A549 (cell line): ENCODE data around the gene SLC25A13.

Source experiments
- CEBPB ChIP-seq, 2 experiments: fragments of >200 bp in 1 of 2; sonication (Bioruptor Twin) in 1 of 2; formaldehyde crosslinking in 1 of 2; IDR thresholded peaks; 2 replicates each; pipeline ENCODE4 v1.6.1; 2012 to 2016
- CHD2 ChIP-seq: fragments of 150-350 bp; IDR thresholded peaks from 2 replicates; pipeline ENCODE4 v1.6.1; 2014; ENCODE audit warnings: low read length; ENCODE audit not compliant: partially characterized antibody
- CHD4 ChIP-seq: fragments of 200-600 bp; sonication (generic); IDR thresholded peaks from 2 replicates; pipeline ENCODE4 v1.6.1; 2016; ENCODE audit warnings: antibody characterized with exemption, mild to moderate bottlenecking, borderline replicate concordance
- CTCF ChIP-seq: fragments of >200 bp; sonication (Bioruptor Twin); formaldehyde crosslinking; IDR thresholded peaks from 3 replicates; pipeline ENCODE4 v1.5.1; 2016
- HOXA7 ChIP-seq: fragments of 250-450 bp; sonication (Bioruptor Pico); IDR thresholded peaks from 2 replicates; pipeline ENCODE4 v1.5.0; 2020; ENCODE audit warnings: mild to moderate bottlenecking, moderate library complexity
- KDM1A ChIP-seq: fragments of 200-600 bp; sonication (generic); IDR thresholded peaks from 2 replicates; pipeline ENCODE4 v1.6.1; 2016; ENCODE audit warnings: low read depth, mild to moderate bottlenecking
- MAX ChIP-seq: IDR thresholded peaks from 2 replicates; pipeline ENCODE4 v1.6.1; 2012
- POLR2A ChIP-seq: IDR thresholded peaks from 2 replicates; pipeline ENCODE4 v1.6.1; 2012; ENCODE audit warnings: mild to moderate bottlenecking, low read length
- RAD21 ChIP-seq, 2 experiments: fragments of >200 bp in 1 of 2; sonication (Bioruptor Twin) in 1 of 2; formaldehyde crosslinking in 1 of 2; IDR thresholded peaks in 1 of 2; conservative IDR thresholded peaks in 1 of 2; 2 replicates in 1 of 2; 3 replicates in 1 of 2; pipeline ENCODE4 v1.6.1; 2012 to 2018; ENCODE audit warnings: inconsistent platforms in 1 of 2
- RCOR1 ChIP-seq: fragments of 150-350 bp; IDR thresholded peaks from 2 replicates; pipeline ENCODE4 v1.6.1; 2014; ENCODE audit warnings: antibody characterized with exemption, low read length, low read depth
- RFX5 ChIP-seq: fragments of 450-650 bp; IDR thresholded peaks from 2 replicates; pipeline ENCODE4 v1.7.1; 2014; ENCODE audit warnings: antibody characterized with exemption, mild to moderate bottlenecking, moderate library complexity
- SMC3 ChIP-seq: fragments of >200 bp; sonication (Bioruptor Twin); formaldehyde crosslinking; IDR thresholded peaks from 3 replicates; pipeline ENCODE4 v1.6.1; 2018; ENCODE audit warnings: inconsistent platforms
- TP53 ChIP-seq: fragments of 250-450 bp; sonication (Bioruptor Pico); IDR thresholded peaks from 2 replicates; pipeline ENCODE4 v1.5.0; 2021; ENCODE audit warnings: mild to moderate bottlenecking, moderate library complexity
- TF ChIP-seq, protein P1 (sequence below): fragments of 450-650 bp; IDR thresholded peaks from 2 replicates; pipeline ENCODE4 v1.6.1; 2014; ENCODE audit warnings: antibody characterized with exemption

DNA sequence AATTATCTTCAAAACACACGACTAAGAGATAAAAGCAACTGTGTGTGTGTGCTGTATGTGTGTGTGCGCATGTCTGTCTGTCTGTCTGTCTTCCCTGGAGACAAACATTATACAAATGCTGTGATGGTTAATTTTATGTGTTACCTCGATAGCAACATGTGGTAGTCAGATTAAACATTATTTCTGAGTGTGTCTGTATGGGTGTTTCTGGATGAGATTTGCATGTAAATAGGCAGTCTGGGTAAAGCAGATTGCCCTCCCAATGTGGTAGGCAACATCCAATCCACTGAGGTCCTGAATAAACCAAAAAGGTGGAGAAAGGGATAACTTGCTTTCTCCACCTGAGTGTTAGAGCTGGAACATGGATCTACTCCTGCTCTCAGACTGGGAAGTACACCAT is 67.9 kb downstream of the SLC25A13 start:
- no peak for TF ChIP-seq CTCF
- TF ChIP-seq CEBPB (IDR thresholded peaks at IDR 0.05), result no peak
- no peak for TF ChIP-seq RAD21 (conservative IDR thresholded peaks at IDR 0.05 in 1 of 2, IDR thresholded peaks at IDR 0.05 in 1 of 2)
- no peak for TF ChIP-seq SMC3
- no peak for TF ChIP-seq HOXA7 (CRISPR knock-in tag)
- TF ChIP-seq POLR2A, result no peak
- no peak for TF ChIP-seq KDM1A
- TF ChIP-seq RCOR1, result no peak
- TF ChIP-seq, protein P1, sequence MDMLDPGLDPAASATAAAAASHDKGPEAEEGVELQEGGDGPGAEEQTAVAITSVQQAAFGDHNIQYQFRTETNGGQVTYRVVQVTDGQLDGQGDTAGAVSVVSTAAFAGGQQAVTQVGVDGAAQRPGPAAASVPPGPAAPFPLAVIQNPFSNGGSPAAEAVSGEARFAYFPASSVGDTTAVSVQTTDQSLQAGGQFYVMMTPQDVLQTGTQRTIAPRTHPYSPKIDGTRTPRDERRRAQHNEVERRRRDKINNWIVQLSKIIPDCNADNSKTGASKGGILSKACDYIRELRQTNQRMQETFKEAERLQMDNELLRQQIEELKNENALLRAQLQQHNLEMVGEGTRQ, result no peak
- TF ChIP-seq MAX, result no peak
- no peak for TF ChIP-seq CHD2
- TF ChIP-seq CHD4, result no peak
- TF ChIP-seq TP53 (CRISPR knock-in tag), result no peak
- no peak for TF ChIP-seq RFX5
